ENCODE data around the gene PAPSS2.

The PAPSS2 gene

DNA sequence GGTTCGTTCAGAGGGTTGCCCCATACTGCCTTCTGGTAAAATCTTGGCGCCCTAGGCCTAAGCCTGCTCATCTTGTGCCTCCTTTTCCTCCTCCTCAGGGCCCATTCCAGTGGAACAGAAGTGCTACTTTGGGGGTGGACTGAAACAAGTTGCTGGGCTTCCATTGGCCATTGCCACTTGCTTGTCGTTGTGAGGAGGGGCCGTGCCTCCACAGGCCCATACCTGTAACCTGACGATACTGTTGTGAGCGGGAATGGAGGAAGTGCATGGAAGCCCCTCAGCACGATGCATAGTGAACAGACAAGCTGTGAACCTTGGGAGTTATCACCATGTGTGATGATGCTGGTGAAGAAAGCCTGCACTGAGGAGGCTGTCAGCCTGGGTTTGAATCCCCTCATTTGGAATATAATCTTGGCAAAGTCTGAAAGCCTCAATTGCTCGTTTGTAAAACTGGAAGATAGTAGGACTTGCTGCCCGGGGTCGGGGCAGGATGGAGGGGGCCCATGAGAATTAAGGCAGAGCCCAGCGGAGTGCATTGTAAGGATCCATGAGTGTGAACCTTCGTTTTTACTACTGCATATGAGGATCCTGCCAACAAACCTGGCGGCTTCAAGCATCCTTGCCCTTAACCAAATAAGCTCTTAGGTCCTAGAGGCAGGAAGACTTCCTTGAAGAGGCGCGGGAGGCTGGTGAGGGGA is 671 bp upstream of the PAPSS2 start:
- no peak for TF ChIP-seq POLR2AphosphoS5 (IDR thresholded peaks at IDR 0.05; ENCODE audit: low read depth)
- no peak for TF ChIP-seq GABPA (IDR thresholded peaks at IDR 0.05; ENCODE audit: low read depth)
- no peak for DNase-seq (ENCODE audit: low read depth in 1 of 2, low spot score in 1 of 2)
- Histone ChIP-seq H3K27me3 (ENCODE audit: insufficient read depth, poor library complexity, severe bottlenecking) (no peaks in the 10 kb centered on the region), H3K4me3 (replicated peaks; ENCODE audit: insufficient read depth, low read length) (peak overlapping the region; percentile 58; the same call in 1 of the 2 replicates), H3K27ac (replicated peaks) (no peak overlapping the region)

DNA sequence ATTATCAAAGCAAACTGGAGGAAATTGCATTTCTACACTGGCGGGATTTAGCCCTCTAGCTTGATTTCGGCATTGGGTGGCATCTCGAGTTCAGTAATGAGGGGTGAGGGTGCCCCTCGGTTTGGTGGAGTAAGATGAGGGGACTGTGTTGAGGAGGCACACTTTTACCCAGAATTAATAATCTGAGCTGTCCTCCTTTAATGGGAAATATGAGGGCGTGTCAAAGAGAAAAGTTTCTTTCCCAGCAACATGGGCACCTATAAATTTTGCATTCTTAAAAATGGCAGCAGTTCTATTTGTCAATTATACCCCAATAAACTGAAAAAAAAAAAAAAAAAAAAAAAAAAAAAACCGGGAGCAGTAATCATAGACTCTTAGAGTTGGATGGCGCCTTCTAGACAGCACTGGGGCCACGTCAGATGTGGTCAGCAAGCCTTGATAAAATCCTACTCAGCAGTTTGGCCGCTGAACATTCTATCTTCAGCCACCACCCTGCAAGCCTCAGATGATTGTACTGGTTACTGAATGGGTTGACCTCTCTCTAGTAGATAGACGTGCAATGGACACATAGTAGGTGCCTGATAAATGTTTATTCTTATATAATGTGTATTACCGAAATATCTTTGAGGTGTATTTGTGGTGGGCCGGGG is 931 bp downstream of the PAPSS2 start:
- Histone ChIP-seq H3K4me3 (replicated peaks; ENCODE audit: insufficient read depth, low read length) (peak overlapping the region; percentile 58), H3K27me3 (ENCODE audit: insufficient read depth, poor library complexity, severe bottlenecking) (no peaks in the 10 kb centered on the region), H3K27ac (replicated peaks) (no peak overlapping the region)
- no peak for DNase-seq (ENCODE audit: low read depth in 1 of 2, low spot score in 1 of 2)
- no peak for TF ChIP-seq GABPA (IDR thresholded peaks at IDR 0.05; ENCODE audit: low read depth)
- TF ChIP-seq, protein P1, sequence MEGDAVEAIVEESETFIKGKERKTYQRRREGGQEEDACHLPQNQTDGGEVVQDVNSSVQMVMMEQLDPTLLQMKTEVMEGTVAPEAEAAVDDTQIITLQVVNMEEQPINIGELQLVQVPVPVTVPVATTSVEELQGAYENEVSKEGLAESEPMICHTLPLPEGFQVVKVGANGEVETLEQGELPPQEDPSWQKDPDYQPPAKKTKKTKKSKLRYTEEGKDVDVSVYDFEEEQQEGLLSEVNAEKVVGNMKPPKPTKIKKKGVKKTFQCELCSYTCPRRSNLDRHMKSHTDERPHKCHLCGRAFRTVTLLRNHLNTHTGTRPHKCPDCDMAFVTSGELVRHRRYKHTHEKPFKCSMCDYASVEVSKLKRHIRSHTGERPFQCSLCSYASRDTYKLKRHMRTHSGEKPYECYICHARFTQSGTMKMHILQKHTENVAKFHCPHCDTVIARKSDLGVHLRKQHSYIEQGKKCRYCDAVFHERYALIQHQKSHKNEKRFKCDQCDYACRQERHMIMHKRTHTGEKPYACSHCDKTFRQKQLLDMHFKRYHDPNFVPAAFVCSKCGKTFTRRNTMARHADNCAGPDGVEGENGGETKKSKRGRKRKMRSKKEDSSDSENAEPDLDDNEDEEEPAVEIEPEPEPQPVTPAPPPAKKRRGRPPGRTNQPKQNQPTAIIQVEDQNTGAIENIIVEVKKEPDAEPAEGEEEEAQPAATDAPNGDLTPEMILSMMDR (IDR thresholded peaks at IDR 0.05; ENCODE audit: insufficient read depth, low read length), result no peak
- TF ChIP-seq, protein P2, sequence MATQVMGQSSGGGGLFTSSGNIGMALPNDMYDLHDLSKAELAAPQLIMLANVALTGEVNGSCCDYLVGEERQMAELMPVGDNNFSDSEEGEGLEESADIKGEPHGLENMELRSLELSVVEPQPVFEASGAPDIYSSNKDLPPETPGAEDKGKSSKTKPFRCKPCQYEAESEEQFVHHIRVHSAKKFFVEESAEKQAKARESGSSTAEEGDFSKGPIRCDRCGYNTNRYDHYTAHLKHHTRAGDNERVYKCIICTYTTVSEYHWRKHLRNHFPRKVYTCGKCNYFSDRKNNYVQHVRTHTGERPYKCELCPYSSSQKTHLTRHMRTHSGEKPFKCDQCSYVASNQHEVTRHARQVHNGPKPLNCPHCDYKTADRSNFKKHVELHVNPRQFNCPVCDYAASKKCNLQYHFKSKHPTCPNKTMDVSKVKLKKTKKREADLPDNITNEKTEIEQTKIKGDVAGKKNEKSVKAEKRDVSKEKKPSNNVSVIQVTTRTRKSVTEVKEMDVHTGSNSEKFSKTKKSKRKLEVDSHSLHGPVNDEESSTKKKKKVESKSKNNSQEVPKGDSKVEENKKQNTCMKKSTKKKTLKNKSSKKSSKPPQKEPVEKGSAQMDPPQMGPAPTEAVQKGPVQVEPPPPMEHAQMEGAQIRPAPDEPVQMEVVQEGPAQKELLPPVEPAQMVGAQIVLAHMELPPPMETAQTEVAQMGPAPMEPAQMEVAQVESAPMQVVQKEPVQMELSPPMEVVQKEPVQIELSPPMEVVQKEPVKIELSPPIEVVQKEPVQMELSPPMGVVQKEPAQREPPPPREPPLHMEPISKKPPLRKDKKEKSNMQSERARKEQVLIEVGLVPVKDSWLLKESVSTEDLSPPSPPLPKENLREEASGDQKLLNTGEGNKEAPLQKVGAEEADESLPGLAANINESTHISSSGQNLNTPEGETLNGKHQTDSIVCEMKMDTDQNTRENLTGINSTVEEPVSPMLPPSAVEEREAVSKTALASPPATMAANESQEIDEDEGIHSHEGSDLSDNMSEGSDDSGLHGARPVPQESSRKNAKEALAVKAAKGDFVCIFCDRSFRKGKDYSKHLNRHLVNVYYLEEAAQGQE (IDR thresholded peaks at IDR 0.05; ENCODE audit: insufficient replicate concordance, low read depth), result no peak

DNA sequence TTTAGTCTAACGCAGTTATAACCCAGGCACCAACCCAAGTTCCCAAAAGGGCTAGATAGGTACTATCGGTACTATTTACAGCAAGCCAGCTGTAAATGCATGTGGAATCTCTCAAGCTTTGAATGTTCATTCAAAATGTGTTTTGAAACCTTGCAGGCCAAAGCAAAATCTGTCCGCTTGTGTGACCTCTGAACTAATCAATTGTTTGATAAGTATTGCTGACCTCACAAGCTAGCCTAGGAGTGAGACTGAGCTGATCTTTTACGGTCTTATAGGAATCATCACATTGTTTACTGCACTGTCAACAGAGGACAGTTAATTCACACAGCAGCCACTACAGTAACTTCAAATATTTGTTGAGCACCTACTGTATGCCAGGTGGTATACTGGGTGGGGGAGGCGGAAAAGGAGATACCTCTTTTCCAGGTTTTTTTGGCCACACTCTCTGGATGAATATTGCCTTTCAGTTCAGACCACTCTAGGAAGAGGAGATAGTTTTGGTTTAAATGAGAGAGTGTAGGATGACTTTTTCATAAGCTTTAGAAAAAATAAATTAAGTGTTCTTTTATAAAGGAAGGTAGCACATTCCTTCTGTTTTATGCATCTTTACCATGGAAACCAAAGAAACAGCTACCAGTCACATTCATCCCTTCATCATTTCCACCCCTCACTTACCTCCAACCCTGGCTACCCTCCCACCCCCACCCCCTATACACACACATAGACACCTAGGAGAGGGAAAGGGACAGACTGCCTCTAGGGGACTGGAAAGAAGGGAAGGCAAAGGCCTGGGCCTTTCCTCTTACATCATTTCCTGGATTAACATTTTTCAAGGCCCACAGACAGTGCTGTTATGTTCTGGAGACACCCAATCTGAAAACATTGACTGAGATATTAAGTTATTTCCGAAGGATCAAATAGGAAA is 2.4 kb downstream of the PAPSS2 start:
- H3K4me3 ChIP-seq (replicated peaks; ENCODE audit: insufficient read depth, low read length), result no peak overlapping the region
- DNase-seq (ENCODE audit: low read depth in 1 of 2, low spot score in 1 of 2), result no peak
- H3K27me3 ChIP-seq (ENCODE audit: insufficient read depth, poor library complexity, severe bottlenecking), result no peaks in the 10 kb centered on the region
- no peak for TF ChIP-seq GABPA (IDR thresholded peaks at IDR 0.05; ENCODE audit: low read depth)
- TF ChIP-seq, protein P2 (IDR thresholded peaks at IDR 0.05; ENCODE audit: insufficient replicate concordance, low read depth), result no peak
- no peak for TF ChIP-seq POLR2AphosphoS5 (IDR thresholded peaks at IDR 0.05; ENCODE audit: low read depth)
- TF ChIP-seq, protein P1 (IDR thresholded peaks at IDR 0.05; ENCODE audit: insufficient read depth, low read length), result no peak
- TF ChIP-seq SPI1 (IDR thresholded peaks at IDR 0.05; ENCODE audit: borderline replicate concordance, low read depth), result no peak
- H3K27ac ChIP-seq (replicated peaks), result no peak overlapping the region

DNA sequence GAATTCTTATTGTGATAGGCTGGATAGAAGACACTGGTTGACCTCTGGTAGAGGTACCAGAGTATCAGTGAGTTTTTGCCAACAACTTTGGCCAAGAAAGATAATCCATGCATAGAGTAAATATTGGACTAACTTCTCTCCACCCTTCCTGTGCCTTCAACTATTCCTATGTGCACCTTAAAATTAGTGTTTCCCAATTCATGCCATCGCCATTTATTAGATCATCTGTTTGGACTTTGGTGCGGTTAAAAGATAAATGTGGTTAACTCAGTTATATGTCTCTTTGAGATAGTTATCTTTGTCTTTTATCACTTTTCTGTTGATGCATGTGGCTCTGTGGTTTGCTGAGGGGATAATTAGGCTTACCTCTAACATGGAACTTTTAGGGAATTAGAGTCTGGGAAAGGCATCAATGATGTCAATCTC is 4.6 kb downstream of the PAPSS2 start:
- no peak overlapping the region for H3K4me3 ChIP-seq (replicated peaks; ENCODE audit: insufficient read depth, low read length)
- DNase-seq (ENCODE audit: low read depth in 1 of 2, low spot score in 1 of 2), result no peak
- no peaks in the 10 kb centered on the region for H3K27me3 ChIP-seq (ENCODE audit: insufficient read depth, poor library complexity, severe bottlenecking)
- no peak overlapping the region for H3K27ac ChIP-seq (replicated peaks)
- TF ChIP-seq, protein P1 (IDR thresholded peaks at IDR 0.05; ENCODE audit: insufficient read depth, low read length), result no peak
- no peak for TF ChIP-seq POLR2AphosphoS5 (IDR thresholded peaks at IDR 0.05; ENCODE audit: low read depth)
- TF ChIP-seq, protein P2 (IDR thresholded peaks at IDR 0.05; ENCODE audit: insufficient replicate concordance, low read depth), result no peak
- no peak for TF ChIP-seq SPI1 (IDR thresholded peaks at IDR 0.05; ENCODE audit: borderline replicate concordance, low read depth)
- no peak for TF ChIP-seq GABPA (IDR thresholded peaks at IDR 0.05; ENCODE audit: low read depth)

Data from HL-60 (cell line).